ENCODE data around the gene LRRIQ1. TPM values are rescaled to one million over a fixed set of nuclear protein-coding genes. Genes with fewer than 3 reads are reported as not detected.

The LRRIQ1 gene
- total and polyA plus RNA-seq, 2 donors (not counting 1 experiment from before 2014, with no cell fraction given) = not detected

DNA sequence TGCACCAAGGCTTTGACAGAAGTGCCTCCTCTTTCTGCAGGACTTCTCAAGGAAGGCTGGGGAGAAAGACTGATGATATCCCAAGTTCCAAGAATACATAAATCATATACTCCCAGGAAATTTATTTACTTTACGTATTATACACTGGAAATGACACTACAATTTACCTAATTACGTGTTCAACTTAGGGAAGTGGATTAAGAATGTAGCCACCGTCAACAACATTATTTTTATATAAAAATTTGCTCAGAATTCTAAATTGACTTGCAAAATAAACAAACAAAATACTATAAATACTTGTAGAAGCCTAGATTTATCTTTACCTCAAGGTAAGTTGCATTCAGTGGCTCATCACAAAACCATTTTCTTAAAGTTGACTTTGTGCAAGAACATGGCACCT is 19.0 kb upstream of the LRRIQ1 start:
- Histone ChIP-seq H4K20me1 (ENCODE audit: control insufficient read depth, insufficient read depth, low read length, poor library complexity, severe bottlenecking) (no peaks in the 10 kb centered on the region), H3K4me3 (ENCODE audit: control extremely low read depth in 1 of 5, extremely low read depth in 1 of 5, insufficient read depth in 1 of 5, low read depth in 2 of 5, low read length in 4 of 5) (no peak overlapping the region), H3K36me3 (replicated peaks in 1 of 2; ENCODE audit: control extremely low read depth in 1 of 2, control insufficient read depth in 1 of 2, extremely low read depth in 1 of 2, insufficient read depth in 2 of 2, low read length in 1 of 2) (no peaks in the 10 kb centered on the region), H3K27me3 (replicated peaks in 1 of 4; ENCODE audit: control extremely low read depth in 1 of 4, control insufficient read depth in 3 of 4, insufficient read depth in 4 of 4, low read length in 3 of 4) (no peaks in the 10 kb centered on the region), H3K9me3 (ENCODE audit: control extremely low read depth in 1 of 3, control insufficient read depth in 2 of 3, insufficient read depth in 1 of 3, low read length in 2 of 3) (no peaks in the 10 kb centered on the region), H3K27ac (ENCODE audit: low read length in 2 of 2) (no peak overlapping the region), H3K4me1 (ENCODE audit: control insufficient read depth in 2 of 2, insufficient read depth in 2 of 2, low read length in 2 of 2) (no peaks in the 10 kb centered on the region), H2AFZ (ENCODE audit: insufficient read depth, low read depth, low read length, poor library complexity, severe bottlenecking) (no peak overlapping the region), H3K9ac (ENCODE audit: low read length) (no peak overlapping the region), H3K79me2 (ENCODE audit: control insufficient read depth, insufficient read depth, low read length) (no peaks in the 10 kb centered on the region), H3K4me2 (replicated peaks; ENCODE audit: low read depth, low read length, poor library complexity, severe bottlenecking) (no peak overlapping the region)
- Mint-ChIP-seq H3K27me3 (no peaks in the 10 kb centered on the region), H3K27ac (no peak overlapping the region), H3K9me3 (ENCODE audit: insufficient read depth) (no peaks in the 10 kb centered on the region), H3K4me3 (no peak overlapping the region), H3K4me1 (no peaks in the 10 kb centered on the region)
- no peak for ATAC-seq (ENCODE audit: low read depth)
- DNase-seq = no peak
- intact Hi-C loops (cut with micrococcal nuclease) = no loop called here
- ChIA-PET POLR2A (no interaction called here), CTCF (no interaction called here)
- TF ChIP-seq, protein P1, sequence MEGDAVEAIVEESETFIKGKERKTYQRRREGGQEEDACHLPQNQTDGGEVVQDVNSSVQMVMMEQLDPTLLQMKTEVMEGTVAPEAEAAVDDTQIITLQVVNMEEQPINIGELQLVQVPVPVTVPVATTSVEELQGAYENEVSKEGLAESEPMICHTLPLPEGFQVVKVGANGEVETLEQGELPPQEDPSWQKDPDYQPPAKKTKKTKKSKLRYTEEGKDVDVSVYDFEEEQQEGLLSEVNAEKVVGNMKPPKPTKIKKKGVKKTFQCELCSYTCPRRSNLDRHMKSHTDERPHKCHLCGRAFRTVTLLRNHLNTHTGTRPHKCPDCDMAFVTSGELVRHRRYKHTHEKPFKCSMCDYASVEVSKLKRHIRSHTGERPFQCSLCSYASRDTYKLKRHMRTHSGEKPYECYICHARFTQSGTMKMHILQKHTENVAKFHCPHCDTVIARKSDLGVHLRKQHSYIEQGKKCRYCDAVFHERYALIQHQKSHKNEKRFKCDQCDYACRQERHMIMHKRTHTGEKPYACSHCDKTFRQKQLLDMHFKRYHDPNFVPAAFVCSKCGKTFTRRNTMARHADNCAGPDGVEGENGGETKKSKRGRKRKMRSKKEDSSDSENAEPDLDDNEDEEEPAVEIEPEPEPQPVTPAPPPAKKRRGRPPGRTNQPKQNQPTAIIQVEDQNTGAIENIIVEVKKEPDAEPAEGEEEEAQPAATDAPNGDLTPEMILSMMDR (IDR thresholded peaks at IDR 0.05) = no peak
- no peak for TF ChIP-seq EZH2 (IDR thresholded peaks at IDR 0.05; ENCODE audit: borderline replicate concordance, insufficient read depth, low read depth, low read length, poor library complexity, severe bottlenecking)
- no CpG with 5 or more reads among the region's 3 CpGs for WGBS (ENCODE audit: insufficient coverage)

DNA sequence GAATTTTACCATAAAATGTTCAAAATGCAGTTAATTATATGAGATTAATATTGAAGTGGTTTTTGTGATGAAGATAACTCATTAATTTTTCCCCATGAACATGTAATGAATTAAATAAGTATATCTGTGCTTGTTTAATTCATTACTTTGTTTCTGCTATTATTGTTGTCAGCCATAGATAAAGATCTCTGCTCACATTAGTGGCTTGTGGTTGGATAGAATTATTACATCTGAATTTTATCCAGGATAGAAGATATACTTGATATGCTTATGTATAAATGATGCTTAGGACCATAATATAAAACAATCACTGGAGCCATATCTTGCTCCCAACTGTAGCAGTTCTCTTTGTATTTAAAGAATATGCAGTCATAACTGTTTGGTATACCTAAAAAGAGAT is 18.5 kb upstream of the LRRIQ1 start:
- Mint-ChIP-seq H3K27ac (no peak overlapping the region), H3K27me3 (no peaks in the 10 kb centered on the region), H3K4me3 (no peak overlapping the region), H3K9me3 (ENCODE audit: insufficient read depth) (no peaks in the 10 kb centered on the region), H3K4me1 (no peaks in the 10 kb centered on the region)
- Histone ChIP-seq H2AFZ (ENCODE audit: insufficient read depth, low read depth, low read length, poor library complexity, severe bottlenecking) (no peak overlapping the region), H3K79me2 (ENCODE audit: control insufficient read depth, insufficient read depth, low read length) (no peaks in the 10 kb centered on the region), H3K27ac (ENCODE audit: low read length in 2 of 2) (no peak overlapping the region), H3K9me3 (ENCODE audit: control extremely low read depth in 1 of 3, control insufficient read depth in 2 of 3, insufficient read depth in 1 of 3, low read length in 2 of 3) (no peaks in the 10 kb centered on the region), H3K9ac (ENCODE audit: low read length) (no peak overlapping the region), H3K4me1 (ENCODE audit: control insufficient read depth in 2 of 2, insufficient read depth in 2 of 2, low read length in 2 of 2) (no peaks in the 10 kb centered on the region), H3K36me3 (replicated peaks in 1 of 2; ENCODE audit: control extremely low read depth in 1 of 2, control insufficient read depth in 1 of 2, extremely low read depth in 1 of 2, insufficient read depth in 2 of 2, low read length in 1 of 2) (no peaks in the 10 kb centered on the region), H4K20me1 (ENCODE audit: control insufficient read depth, insufficient read depth, low read length, poor library complexity, severe bottlenecking) (no peaks in the 10 kb centered on the region), H3K4me3 (ENCODE audit: control extremely low read depth in 1 of 5, extremely low read depth in 1 of 5, insufficient read depth in 1 of 5, low read depth in 2 of 5, low read length in 4 of 5) (no peak overlapping the region), H3K4me2 (replicated peaks; ENCODE audit: low read depth, low read length, poor library complexity, severe bottlenecking) (no peak overlapping the region), H3K27me3 (replicated peaks in 1 of 4; ENCODE audit: control extremely low read depth in 1 of 4, control insufficient read depth in 3 of 4, insufficient read depth in 4 of 4, low read length in 3 of 4) (no peaks in the 10 kb centered on the region)
- ChIA-PET CTCF (no interaction called here), POLR2A (no interaction called here)
- no peak for TF ChIP-seq EZH2 (IDR thresholded peaks at IDR 0.05; ENCODE audit: borderline replicate concordance, insufficient read depth, low read depth, low read length, poor library complexity, severe bottlenecking)
- TF ChIP-seq, protein P1 (IDR thresholded peaks at IDR 0.05) = no peak
- intact Hi-C loops (cut with micrococcal nuclease) = no loop called here
- DNase-seq = no peak
- no peak for ATAC-seq (ENCODE audit: low read depth)
